GM12878 (cell line): ENCODE measurements around the gene LBR. TPM values are rescaled to one million over a fixed set of nuclear protein-coding genes. Genes with fewer than 3 reads are reported as not detected.
A peak's percentile ranks its signal among the peaks of the same experiment; 100 is the strongest.

Source experiments
- ATAC-seq: fragments of 200-7000 bp; cut with Tn5 transposase; 3 replicates; pipeline ENCODE4 v1.9.1; 2020; ENCODE audit warnings: mild to moderate bottlenecking, moderate library complexity
- BruUV-seq: library from RNA; stranded (reverse); fragments of 400-500 nt; replicated peaks from 2 replicates; lab custom pipeline; 2021; lab: Mats Ljungman, UMichigan
- CTCF ChIA-PET: fragments of 300-600 bp; sonication (Branson Sonifier 250); formaldehyde crosslinking; extraction: SDS; loops from one replicate; lab custom pipeline; 2021; ENCODE audit warnings: inconsistent platforms; lab: Yijun Ruan, JAX
- POLR2A ChIA-PET: fragments of 350-600 bp; formaldehyde crosslinking; extraction: SDS; loops from one replicate; lab custom pipeline; 2021; ENCODE audit warnings: inconsistent platforms; lab: Charles Lee
- RAD21 ChIA-PET: fragments of 300-600 bp; sonication (Branson Sonifier 250); formaldehyde crosslinking; loops from one replicate; lab custom pipeline; 2023; ENCODE audit warnings: antibody characterized with exemption; ENCODE audit not compliant: unreplicated experiment; lab: Charles Lee
- SMC1A ChIA-PET: fragments of 300-600 bp; sonication (Branson Sonifier 250); formaldehyde crosslinking; loops from one replicate; lab custom pipeline; 2023; ENCODE audit not compliant: unreplicated experiment, uncharacterized antibody; lab: Charles Lee
- DNase-seq: peaks from one replicate; pipeline ENCODE4 v3.0.0-alpha.2; 2011; ENCODE audit warnings: low read depth, low spot score
- FAIRE-seq: peaks from 3 replicates; lab custom pipeline; 2011; peaks lifted over from hg19 to GRCh38; lab: Jason Lieb, UNC
- H2AFZ ChIP-seq: 2 replicates; pipeline ENCODE4 v1.6.0; 2011; ENCODE audit warnings: low read depth, low read length, control low read depth; ENCODE audit not compliant: control insufficient read depth
- H3K27ac ChIP-seq: 2 replicates; pipeline ENCODE4 v1.5.1; 2011; ENCODE audit warnings: control low read depth; ENCODE audit not compliant: control insufficient read depth, insufficient read depth
- H3K27me3 ChIP-seq, 2 experiments: replicated peaks in 1 of 2; 2 replicates each; pipeline versions ENCODE4 v1.6.0 to v1.6.1; 2011; ENCODE audit warnings: low read length in 1 of 2; ENCODE audit not compliant: control insufficient read depth in 2 of 2, insufficient read depth in 2 of 2
- H3K36me3 ChIP-seq, 2 experiments: 2 replicates each; pipeline ENCODE4 v1.5.1; 2011; ENCODE audit warnings: low read length in 1 of 2; ENCODE audit not compliant: control insufficient read depth in 2 of 2, insufficient read depth in 2 of 2
- H3K4me1 ChIP-seq: 2 replicates; pipeline ENCODE4 v1.6.1; 2011; ENCODE audit warnings: mild to moderate bottlenecking, low read length, moderate library complexity, mixed read lengths; ENCODE audit not compliant: control insufficient read depth, insufficient read depth
- H3K4me2 ChIP-seq: 2 replicates; pipeline ENCODE4 v1.6.0; 2011; ENCODE audit warnings: control low read depth; ENCODE audit not compliant: control insufficient read depth, insufficient read depth
- H3K4me3 ChIP-seq: fragments of 200-600 bp; sonication (generic); 2 replicates; pipeline ENCODE4 v1.5.1; 2016
- H3K79me2 ChIP-seq: 2 replicates; pipeline ENCODE4 v1.6.0; 2011; ENCODE audit warnings: low read length; ENCODE audit not compliant: control insufficient read depth, insufficient read depth
- H3K9ac ChIP-seq: 2 replicates; pipeline ENCODE4 v1.8.0; 2011; ENCODE audit warnings: low read length, control low read depth, mixed read lengths; ENCODE audit not compliant: control insufficient read depth, insufficient read depth
- H3K9me3 ChIP-seq: replicated peaks from 3 replicates; pipeline ENCODE4 v1.5.1; 2011; ENCODE audit warnings: mild to moderate bottlenecking, low read length; ENCODE audit not compliant: control insufficient read depth, insufficient read depth
- H4K20me1 ChIP-seq: 2 replicates; pipeline ENCODE4 v1.6.0; 2011; ENCODE audit not compliant: control insufficient read depth, insufficient read depth
- CTCF ChIP-seq, 3 experiments: IDR thresholded peaks in 2 of 3; conservative IDR thresholded peaks in 1 of 3; 2 replicates each; pipeline ENCODE4 v1.5.1; 2011; ENCODE audit warnings: low read depth in 3 of 3, low read length in 3 of 3, mild to moderate bottlenecking in 3 of 3, control low read depth in 2 of 3, moderate library complexity in 2 of 3, inconsistent platforms in 1 of 3, mixed read lengths in 1 of 3; ENCODE audit not compliant: control insufficient read depth in 2 of 3, insufficient read depth in 1 of 3; ENCODE audit errors: extremely low read depth in 1 of 3
- MAX ChIP-seq: IDR thresholded peaks from 2 replicates; pipeline ENCODE4 v1.6.1; 2012; ENCODE audit warnings: low read depth, low read length, improper control_type of control experiment
- WGBS: methylation state at CpG from one replicate; pipeline ENCODE4 v1.1.6; 2016; ENCODE audit warnings: low lambda C conversion rate; ENCODE audit not compliant: insufficient replicate concordance, insufficient coverage; ENCODE audit errors: missing lambda C conversion rate; 5-methylcytosine and 5-hydroxymethylcytosine counted together
- in situ Hi-C: fragments of 300-500 bp; cut with MboI; formaldehyde crosslinking; loops from 9 replicates; pipeline ENCODE4 v1.14.3; 2018; ENCODE audit warnings: mixed read lengths
- intact Hi-C: fragments of 100-400 bp; cut with micrococcal nuclease; formaldehyde crosslinking; loops from one replicate; pipeline ENCODE4 v1.14.2; 2022; ENCODE audit not compliant: unreplicated experiment
- polyA plus RNA-seq, 11 experiments: library from polyadenylated mRNA; depleted of rRNA in 4 of 11; unstranded in 6 of 11; stranded (reverse) in 5 of 11; fragments of >200 nt; fragmentation: Nextera tagmentation in 4 of 11; fragmentation: Illumina TruSeq in 1 of 11; extraction: Ambion mirVana in 4 of 11; extraction: Trizol in 1 of 11; gene quantifications; 1 replicate in 1 of 11; 2 replicates in 10 of 11; pipeline versions ENCODE4 v1.2.1 to v1.2.3, GENCODE V29; 2011 to 2016; ENCODE audit warnings: inconsistent platforms in 2 of 11, missing spikeins in 2 of 11, low read depth in 1 of 11
- total RNA-seq, 4 experiments: library from RNA; depleted of rRNA in 3 of 4; stranded (reverse); fragments of >200 nt in 3 of 4; fragmentation: Illumina TruSeq in 1 of 4; extraction: Trizol in 1 of 4; gene quantifications; 2 replicates each; pipeline versions ENCODE4 v1.2.1 to v1.2.3, GENCODE V29; 2013 to 2021

LBR gene
- total and polyA plus RNA-seq, 10 of the 15 experiments (the other 5 are each of a cell fraction or from before 2014, with no cell fraction given): 81.8 to 178 (median 114) TPM

DNA sequence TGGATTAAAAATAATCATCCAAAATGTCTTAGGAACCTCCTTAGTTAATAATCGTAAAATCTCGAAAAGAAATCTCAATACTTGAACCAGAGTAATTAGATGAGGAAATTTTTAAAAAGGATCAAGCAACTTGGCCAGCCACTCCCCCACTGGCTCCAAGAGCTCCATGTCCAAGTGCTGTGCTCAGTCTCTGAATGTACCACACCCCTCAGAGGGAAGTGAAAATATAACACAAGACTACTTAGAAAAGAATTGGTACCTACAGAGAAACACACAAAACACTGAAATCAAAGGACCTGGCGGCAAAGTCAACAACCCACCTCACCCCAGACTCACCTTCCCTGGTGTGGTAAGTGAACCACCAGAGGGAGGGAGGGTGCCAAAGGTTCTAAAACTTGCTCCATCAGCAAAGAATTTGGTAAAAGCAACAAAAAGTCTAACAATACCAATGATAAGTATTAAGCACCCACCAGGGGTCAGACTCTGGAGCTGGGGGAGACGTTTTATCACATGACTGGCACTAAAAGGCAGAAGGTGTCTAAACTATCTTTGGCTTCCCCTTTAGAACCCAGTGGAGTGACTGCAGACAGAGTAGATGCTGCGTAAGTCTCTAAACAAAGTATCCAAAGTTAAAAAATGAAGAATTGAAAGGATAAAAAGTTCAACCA, 14.0 kb downstream of the LBR start:
- FAIRE-seq: no peak
- no peak for TF ChIP-seq MAX
- TF ChIP-seq CTCF (IDR thresholded peaks at IDR 0.05 in 2 of 3, conservative IDR thresholded peaks at IDR 0.05 in 1 of 3; ENCODE audit: control insufficient read depth in 2 of 3, extremely low read depth in 1 of 3, insufficient read depth in 1 of 3, low read depth in 3 of 3, low read length in 3 of 3): peak in 1 of 3 experiments; percentile 13; a peak in 1 of 6 replicates
- no peak overlapping the region for H3K9ac ChIP-seq
- ATAC-seq: no peak; the same call in 2 of the 3 replicates
- CTCF ChIA-PET: interaction anchor here (1.0 to 2.0 kb wide), 3 partner anchors 12 to 364 kb away, joined by 3 to 8 read pairs (median 4); partner anchors contain the start of gene SRP9
- no peaks in the 10 kb centered on the region for H3K9me3 ChIP-seq
- no peak overlapping the region for H3K4me3 ChIP-seq
- POLR2A ChIA-PET: interaction anchor here (1.0 kb wide), 1 partner anchor 9 kb away, joined by 5 read pairs; no protein-coding TSS in a partner anchor
- BruUV-seq: no TSS peak
- SMC1A ChIA-PET: interaction anchor here (0.5 to 2.6 kb wide), 2 partner anchors 10 to 36 kb away, joined by 4 to 9 read pairs; no protein-coding TSS in a partner anchor
- H3K4me1 ChIP-seq: no peaks in the 10 kb centered on the region
- no peak for DNase-seq
- H2AFZ ChIP-seq: no peak overlapping the region
- WGBS: 98% methylated on average over 5 of the region's 5 CpGs
- in situ Hi-C loops (no loop called here), intact Hi-C loops (no loop called here)
- peaks cover 11 to 41% of the 10 kb centered on the region in 2 experiments for H3K36me3 ChIP-seq
- H3K27ac ChIP-seq: no peak overlapping the region
- no peak overlapping the region for H3K4me2 ChIP-seq
- no peaks in the 10 kb centered on the region for H3K27me3 ChIP-seq
- H3K79me2 ChIP-seq: no peaks in the 10 kb centered on the region; the same call in 1 of the 2 replicates
- RAD21 ChIA-PET: no interaction called here
- H4K20me1 ChIP-seq: no peaks in the 10 kb centered on the region
